Measurements from ENCODE around the gene WFDC9. TPM values are rescaled to one million over a fixed set of nuclear protein-coding genes. Genes with fewer than 3 reads are reported as not detected.
A peak's percentile ranks its signal among the peaks of the same experiment; 100 is the strongest.

The WFDC9 gene
- total RNA-seq, 1 experiment from 2014 or later: not detected

GRCh38 chr20:45629496-45630100 lies 1.5 kb downstream of the WFDC9 start, which contains the start of gene WFDC10A:
TSS of gene WFDC10A (plus strand) at chr20:45629739. CDS start at chr20:45629814, 75 bp downstream.
- H3T11ph ChIP-seq (ENCODE audit: low read length): no peak within 1 kb of the TSS
- H3K4me3 Mint-ChIP-seq: no peak within 1 kb of the TSS
- no peaks in the 10 kb centered on the region for H3K23me2 ChIP-seq (ENCODE audit: insufficient read length, low read depth, low read length, poor library complexity, severe bottlenecking)
- H3K14ac ChIP-seq (ENCODE audit: insufficient read depth, low read length): no peak within 1 kb of the TSS
- no peak within 1 kb of the TSS for H2BK20ac ChIP-seq (ENCODE audit: low read depth, low read length, poor library complexity, severe bottlenecking)
- no peak within 1 kb of the TSS for H2AK5ac ChIP-seq (ENCODE audit: insufficient read length, low read length)
- no peak within 1 kb of the TSS for H2BK5ac ChIP-seq (ENCODE audit: insufficient read length, low read length)
- no peak within 1 kb of the TSS for H3K4ac ChIP-seq (ENCODE audit: low read depth, low read length)
- no peak within 1 kb of the TSS for H3K23ac ChIP-seq (ENCODE audit: insufficient read length, low read depth, low read length)
- H3K27ac Mint-ChIP-seq: no peak within 1 kb of the TSS
- no peak within 1 kb of the TSS for H2BK15ac ChIP-seq (ENCODE audit: low read depth, low read length)
- no peak within 1 kb of the TSS for H3K4me2 ChIP-seq (ENCODE audit: insufficient read depth, insufficient read length, low read length)
- no peak within 1 kb of the TSS for H2BK12ac ChIP-seq (ENCODE audit: insufficient read length, low read depth, low read length)
- no peak within 1 kb of the TSS for H4K5ac ChIP-seq (ENCODE audit: insufficient read length, low read depth, low read length)
- no peak within 1 kb of the TSS for H3K27ac ChIP-seq (ENCODE audit: insufficient read length, low read depth, low read length)
- peak; percentile 77 for TF ChIP-seq CTCF (conservative IDR thresholded peaks at IDR 0.05)
- no peak within 1 kb of the TSS for H3K9ac ChIP-seq (ENCODE audit: extremely low read depth, insufficient read length, low read length)
- no peak within 1 kb of the TSS for H3K56ac ChIP-seq (ENCODE audit: insufficient read length, low read depth, low read length)
- H2AFZ ChIP-seq (ENCODE audit: low read length): peak within 1 kb of the TSS; percentile 98
- peak; percentile 84 for DNase-seq
- H3K9me3 Mint-ChIP-seq: no peaks in the 10 kb centered on the region
- no peak within 1 kb of the TSS for H4K91ac ChIP-seq (ENCODE audit: insufficient read length, low read depth, low read length)
- peaks cover 3% of the 10 kb centered on the region; the same call in 1 of the 2 replicates for H3K4me1 ChIP-seq (ENCODE audit: insufficient read depth, low read length)
- no peaks in the 10 kb centered on the region for H3K9me3 ChIP-seq (ENCODE audit: control insufficient read depth, low read depth, low read length)
- WGBS (ENCODE audit: extremely low coverage, insufficient read length, low lambda C conversion rate): no CpG with 5 or more reads among the region's 9 CpGs
- H3K79me2 ChIP-seq (ENCODE audit: insufficient read depth, low read length): no peaks in the 10 kb centered on the region
- peaks cover 2 to 4% of the 10 kb centered on the region in 2 experiments for H3K4me1 Mint-ChIP-seq
- H3K27me3 ChIP-seq (ENCODE audit: insufficient read depth, low read length): no peaks in the 10 kb centered on the region
- H3K18ac ChIP-seq (ENCODE audit: insufficient read length, low read depth, low read length): no peak within 1 kb of the TSS
- no peaks in the 10 kb centered on the region for H3K79me1 ChIP-seq (ENCODE audit: insufficient read depth, low read depth, low read length, poor library complexity, severe bottlenecking)
- H3K27me3 Mint-ChIP-seq (ENCODE audit: low read depth): peaks cover 2% of the 10 kb centered on the region
- H2BK120ac ChIP-seq (ENCODE audit: low read depth, low read length, poor library complexity, severe bottlenecking): no peak within 1 kb of the TSS
- no peaks in the 10 kb centered on the region; a peak in 1 of 7 replicates for H3K36me3 Mint-ChIP-seq (ENCODE audit: insufficient read depth in 1 of 3, low read depth in 3 of 3)
- H4K20me1 ChIP-seq (ENCODE audit: control insufficient read depth, insufficient read depth, insufficient read length): no peaks in the 10 kb centered on the region
- H4K8ac ChIP-seq (replicated peaks; ENCODE audit: insufficient read length, low read depth, low read length): no peak within 1 kb of the TSS
